Measurements from ENCODE around the gene TAL1.

The TAL1 gene

GRCh38 chr1:47181955-47182675, 49.9 kb downstream of the TAL1 start:
- no peaks in the 10 kb centered on the region for H3K9me3 ChIP-seq

GRCh38 chr1:47181095-47181954, 50.7 kb downstream of the TAL1 start:
- Histone ChIP-seq H3K4me1 (ENCODE audit: control insufficient read depth in 1 of 2, insufficient read depth in 1 of 2, low read depth in 1 of 2, low read length in 1 of 2) (peaks cover 4 to 6% of the 10 kb centered on the region in 2 experiments), H3K27ac (no peak overlapping the region), H3K9me3 (no peaks in the 10 kb centered on the region), H3K36me3 (no peaks in the 10 kb centered on the region), H3K4me3 (ENCODE audit: low read depth in 1 of 2, low read length in 1 of 2) (no peak overlapping the region), H3K27me3 (peaks cover 47% of the 10 kb centered on the region)
- no peak for TF ChIP-seq CTCF (IDR thresholded peaks at IDR 0.05)

More at GRCh38 chr1:47181955-47182675, 49.9 kb downstream of the TAL1 start:
- Histone ChIP-seq H3K36me3 (no peaks in the 10 kb centered on the region), H3K27me3 (peaks cover 47% of the 10 kb centered on the region), H3K4me3 (ENCODE audit: low read depth in 1 of 2, low read length in 1 of 2) (no peak overlapping the region), H3K4me1 (ENCODE audit: control insufficient read depth in 1 of 2, insufficient read depth in 1 of 2, low read depth in 1 of 2, low read length in 1 of 2) (peaks cover 4 to 6% of the 10 kb centered on the region in 2 experiments), H3K27ac (no peak overlapping the region)
- TF ChIP-seq CTCF (IDR thresholded peaks at IDR 0.05): no peak

GRCh38 chr1:47180603-47181094, 51.4 kb downstream of the TAL1 start:
- Histone ChIP-seq H3K4me3 (ENCODE audit: low read depth in 1 of 2, low read length in 1 of 2) (no peak overlapping the region), H3K36me3 (no peaks in the 10 kb centered on the region)

GRCh38 chr1:47179988-47180563, 51.9 kb downstream of the TAL1 start:
- no peak for TF ChIP-seq CTCF (IDR thresholded peaks at IDR 0.05)
- H3K27ac ChIP-seq: no peak overlapping the region
- H3K36me3 ChIP-seq: no peaks in the 10 kb centered on the region
- no peaks in the 10 kb centered on the region for H3K9me3 ChIP-seq
- peaks cover 4 to 6% of the 10 kb centered on the region in 2 experiments for H3K4me1 ChIP-seq (ENCODE audit: control insufficient read depth in 1 of 2, insufficient read depth in 1 of 2, low read depth in 1 of 2, low read length in 1 of 2)
- no peak overlapping the region for H3K4me3 ChIP-seq (ENCODE audit: low read depth in 1 of 2, low read length in 1 of 2)
- H3K27me3 ChIP-seq: peaks cover 47% of the 10 kb centered on the region

More at GRCh38 chr1:47180603-47181094, 51.4 kb downstream of the TAL1 start:
- Histone ChIP-seq H3K27me3 (peaks cover 47% of the 10 kb centered on the region), H3K4me1 (ENCODE audit: control insufficient read depth in 1 of 2, insufficient read depth in 1 of 2, low read depth in 1 of 2, low read length in 1 of 2) (peaks cover 4 to 6% of the 10 kb centered on the region in 2 experiments), H3K27ac (no peak overlapping the region), H3K9me3 (no peaks in the 10 kb centered on the region)
- no peak for TF ChIP-seq CTCF (IDR thresholded peaks at IDR 0.05)

Data from neutrophil (primary cell).